Measurements from ENCODE around the gene SPATS2L.

DNA sequence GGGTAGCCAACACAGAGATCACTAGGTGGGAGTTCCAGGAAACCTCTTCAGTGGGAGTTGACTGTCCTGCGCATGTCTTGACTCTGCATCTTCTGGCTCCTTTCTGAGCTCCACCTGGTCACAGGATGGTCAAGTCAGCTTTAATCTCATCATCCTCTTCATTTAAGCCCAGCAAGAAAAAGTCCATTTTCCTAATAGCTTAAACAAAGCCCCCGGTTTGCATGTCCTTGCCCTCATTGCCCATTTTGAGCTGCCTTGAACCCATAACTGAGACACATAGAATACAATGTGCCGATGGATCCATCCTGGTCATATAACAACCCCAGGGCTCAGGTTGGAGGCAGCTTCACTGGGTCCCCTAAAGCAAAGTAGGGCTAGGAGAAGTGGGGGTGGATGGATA, 40.8 kb downstream of the SPATS2L start:
- TF ChIP-seq ZNF530 (CRISPR knock-in tag; IDR thresholded peaks at IDR 0.05; ENCODE audit: low read depth) (no peak), SNAI1 (CRISPR knock-in tag; IDR thresholded peaks at IDR 0.05; ENCODE audit: borderline replicate concordance) (no peak), ZNF3 (CRISPR knock-in tag; IDR thresholded peaks at IDR 0.05) (no peak), EP300 (IDR thresholded peaks at IDR 0.05; ENCODE audit: low read depth in 2 of 2, low read length in 2 of 2) (no peak), EP300 (CRISPR knock-in tag; IDR thresholded peaks at IDR 0.05; ENCODE audit: borderline replicate concordance) (no peak), ZBTB42 (CRISPR knock-in tag; IDR thresholded peaks at IDR 0.05) (no peak), KDM1A (CRISPR knock-in tag; IDR thresholded peaks at IDR 0.05) (no peak)
- TF ChIP-seq, protein P1, sequence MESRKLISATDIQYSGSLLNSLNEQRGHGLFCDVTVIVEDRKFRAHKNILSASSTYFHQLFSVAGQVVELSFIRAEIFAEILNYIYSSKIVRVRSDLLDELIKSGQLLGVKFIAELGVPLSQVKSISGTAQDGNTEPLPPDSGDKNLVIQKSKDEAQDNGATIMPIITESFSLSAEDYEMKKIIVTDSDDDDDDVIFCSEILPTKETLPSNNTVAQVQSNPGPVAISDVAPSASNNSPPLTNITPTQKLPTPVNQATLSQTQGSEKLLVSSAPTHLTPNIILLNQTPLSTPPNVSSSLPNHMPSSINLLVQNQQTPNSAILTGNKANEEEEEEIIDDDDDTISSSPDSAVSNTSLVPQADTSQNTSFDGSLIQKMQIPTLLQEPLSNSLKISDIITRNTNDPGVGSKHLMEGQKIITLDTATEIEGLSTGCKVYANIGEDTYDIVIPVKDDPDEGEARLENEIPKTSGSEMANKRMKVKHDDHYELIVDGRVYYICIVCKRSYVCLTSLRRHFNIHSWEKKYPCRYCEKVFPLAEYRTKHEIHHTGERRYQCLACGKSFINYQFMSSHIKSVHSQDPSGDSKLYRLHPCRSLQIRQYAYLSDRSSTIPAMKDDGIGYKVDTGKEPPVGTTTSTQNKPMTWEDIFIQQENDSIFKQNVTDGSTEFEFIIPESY (CRISPR knock-in tag; IDR thresholded peaks at IDR 0.05) = no peak
- TF ChIP-seq, protein P2, sequence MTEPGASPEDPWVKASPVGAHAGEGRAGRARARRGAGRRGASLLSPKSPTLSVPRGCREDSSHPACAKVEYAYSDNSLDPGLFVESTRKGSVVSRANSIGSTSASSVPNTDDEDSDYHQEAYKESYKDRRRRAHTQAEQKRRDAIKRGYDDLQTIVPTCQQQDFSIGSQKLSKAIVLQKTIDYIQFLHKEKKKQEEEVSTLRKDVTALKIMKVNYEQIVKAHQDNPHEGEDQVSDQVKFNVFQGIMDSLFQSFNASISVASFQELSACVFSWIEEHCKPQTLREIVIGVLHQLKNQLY (CRISPR knock-in tag; IDR thresholded peaks at IDR 0.05) = no peak
- TF ChIP-seq, protein P3, sequence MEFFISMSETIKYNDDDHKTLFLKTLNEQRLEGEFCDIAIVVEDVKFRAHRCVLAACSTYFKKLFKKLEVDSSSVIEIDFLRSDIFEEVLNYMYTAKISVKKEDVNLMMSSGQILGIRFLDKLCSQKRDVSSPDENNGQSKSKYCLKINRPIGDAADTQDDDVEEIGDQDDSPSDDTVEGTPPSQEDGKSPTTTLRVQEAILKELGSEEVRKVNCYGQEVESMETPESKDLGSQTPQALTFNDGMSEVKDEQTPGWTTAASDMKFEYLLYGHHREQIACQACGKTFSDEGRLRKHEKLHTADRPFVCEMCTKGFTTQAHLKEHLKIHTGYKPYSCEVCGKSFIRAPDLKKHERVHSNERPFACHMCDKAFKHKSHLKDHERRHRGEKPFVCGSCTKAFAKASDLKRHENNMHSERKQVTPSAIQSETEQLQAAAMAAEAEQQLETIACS (CRISPR knock-in tag; IDR thresholded peaks at IDR 0.05) = no peak
- TF ChIP-seq, protein P4, sequence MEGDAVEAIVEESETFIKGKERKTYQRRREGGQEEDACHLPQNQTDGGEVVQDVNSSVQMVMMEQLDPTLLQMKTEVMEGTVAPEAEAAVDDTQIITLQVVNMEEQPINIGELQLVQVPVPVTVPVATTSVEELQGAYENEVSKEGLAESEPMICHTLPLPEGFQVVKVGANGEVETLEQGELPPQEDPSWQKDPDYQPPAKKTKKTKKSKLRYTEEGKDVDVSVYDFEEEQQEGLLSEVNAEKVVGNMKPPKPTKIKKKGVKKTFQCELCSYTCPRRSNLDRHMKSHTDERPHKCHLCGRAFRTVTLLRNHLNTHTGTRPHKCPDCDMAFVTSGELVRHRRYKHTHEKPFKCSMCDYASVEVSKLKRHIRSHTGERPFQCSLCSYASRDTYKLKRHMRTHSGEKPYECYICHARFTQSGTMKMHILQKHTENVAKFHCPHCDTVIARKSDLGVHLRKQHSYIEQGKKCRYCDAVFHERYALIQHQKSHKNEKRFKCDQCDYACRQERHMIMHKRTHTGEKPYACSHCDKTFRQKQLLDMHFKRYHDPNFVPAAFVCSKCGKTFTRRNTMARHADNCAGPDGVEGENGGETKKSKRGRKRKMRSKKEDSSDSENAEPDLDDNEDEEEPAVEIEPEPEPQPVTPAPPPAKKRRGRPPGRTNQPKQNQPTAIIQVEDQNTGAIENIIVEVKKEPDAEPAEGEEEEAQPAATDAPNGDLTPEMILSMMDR (CRISPR knock-in tag; IDR thresholded peaks at IDR 0.05) = no peak
- TF ChIP-seq, protein P5, sequence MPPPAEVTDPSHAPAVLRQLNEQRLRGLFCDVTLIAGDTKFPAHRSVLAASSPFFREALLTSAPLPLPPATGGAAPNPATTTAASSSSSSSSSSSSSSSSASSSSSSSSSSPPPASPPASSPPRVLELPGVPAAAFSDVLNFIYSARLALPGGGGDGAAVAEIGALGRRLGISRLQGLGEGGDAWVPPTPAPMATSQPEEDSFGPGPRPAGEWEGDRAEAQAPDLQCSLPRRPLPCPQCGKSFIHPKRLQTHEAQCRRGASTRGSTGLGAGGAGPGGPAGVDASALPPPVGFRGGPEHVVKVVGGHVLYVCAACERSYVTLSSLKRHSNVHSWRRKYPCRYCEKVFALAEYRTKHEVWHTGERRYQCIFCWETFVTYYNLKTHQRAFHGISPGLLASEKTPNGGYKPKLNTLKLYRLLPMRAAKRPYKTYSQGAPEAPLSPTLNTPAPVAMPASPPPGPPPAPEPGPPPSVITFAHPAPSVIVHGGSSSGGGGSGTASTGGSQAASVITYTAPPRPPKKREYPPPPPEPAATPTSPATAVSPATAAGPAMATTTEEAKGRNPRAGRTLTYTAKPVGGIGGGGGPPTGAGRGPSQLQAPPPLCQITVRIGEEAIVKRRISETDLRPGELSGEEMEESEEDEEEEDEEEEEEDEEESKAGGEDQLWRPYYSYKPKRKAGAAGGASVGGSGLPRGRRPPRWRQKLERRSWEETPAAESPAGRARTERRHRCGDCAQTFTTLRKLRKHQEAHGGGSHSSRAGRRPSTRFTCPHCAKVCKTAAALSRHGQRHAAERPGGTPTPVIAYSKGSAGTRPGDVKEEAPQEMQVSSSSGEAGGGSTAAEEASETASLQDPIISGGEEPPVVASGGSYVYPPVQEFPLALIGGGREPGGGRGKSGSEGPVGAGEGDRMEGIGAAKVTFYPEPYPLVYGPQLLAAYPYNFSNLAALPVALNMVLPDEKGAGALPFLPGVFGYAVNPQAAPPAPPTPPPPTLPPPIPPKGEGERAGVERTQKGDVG (CRISPR knock-in tag; IDR thresholded peaks at IDR 0.05; ENCODE audit: borderline replicate concordance) = no peak
